Subcutaneous abdominal adipose tissue (tissue), 5 donors: ENCODE results near the gene PTGIS.

Experiments used
- H3K27ac ChIP-seq: one replicate; pipeline ENCODE4 v1.7.0; 2013; ENCODE audit warnings: low read depth, mild to moderate bottlenecking, inconsistent platforms, low read length, moderate library complexity
- H3K27me3 ChIP-seq, 5 donors: one replicate each; pipeline ENCODE4 v1.7.0; 2013; ENCODE audit warnings: low read length in 5 of 5, inconsistent platforms in 1 of 5; ENCODE audit not compliant: control insufficient read depth in 5 of 5, insufficient read depth in 4 of 5
- H3K36me3 ChIP-seq, 5 donors: one replicate each; pipeline ENCODE4 v1.7.0; 2013; ENCODE audit warnings: low read length in 5 of 5; ENCODE audit not compliant: control insufficient read depth in 5 of 5, insufficient read depth in 5 of 5
- H3K4me1 ChIP-seq, 5 donors: one replicate each; pipeline ENCODE4 v1.7.0; 2013; ENCODE audit warnings: low read length in 5 of 5, mild to moderate bottlenecking in 3 of 5, moderate library complexity in 1 of 5; ENCODE audit not compliant: control insufficient read depth in 5 of 5, insufficient read depth in 5 of 5
- H3K4me3 ChIP-seq, 5 donors: one replicate each; pipeline ENCODE4 v1.7.0; 2013; ENCODE audit warnings: low read length in 5 of 5, low read depth in 1 of 5
- H3K9ac ChIP-seq, 5 donors: one replicate each; pipeline ENCODE4 v1.7.0; 2013; ENCODE audit warnings: low read length in 5 of 5, mild to moderate bottlenecking in 4 of 5, moderate library complexity in 3 of 5
- H3K9me3 ChIP-seq, 5 donors: one replicate each; pipeline ENCODE4 v1.7.0; 2013; ENCODE audit warnings: low read length in 5 of 5; ENCODE audit not compliant: control insufficient read depth in 5 of 5
- donor health status: healthy.
- donor health status: healthy.
- donor health status: healthy.
- donor health status: healthy.
- donor health status: healthy.

The PTGIS gene

GRCh38 chr20:49466114-49466912 is 101.6 kb downstream of the PTGIS start:
- no peaks in the 10 kb centered on the region for H3K9me3 ChIP-seq
- peaks cover 0 to 15% (median 9%) of the 10 kb centered on the region in 5 donors for H3K4me1 ChIP-seq
- H3K4me3 ChIP-seq = no peak overlapping the region
- no peaks in the 10 kb centered on the region for H3K27me3 ChIP-seq
- H3K9ac ChIP-seq = no peak overlapping the region
- no peak overlapping the region for H3K27ac ChIP-seq
- peaks cover 0 to 2% (median 0%) of the 10 kb centered on the region in 5 donors for H3K36me3 ChIP-seq

- H3K27ac ChIP-seq = no peak overlapping the region
- no peaks in the 10 kb centered on the region for H3K27me3 ChIP-seq
- H3K4me3 ChIP-seq = no peak overlapping the region
- H3K9me3 ChIP-seq = no peaks in the 10 kb centered on the region
- H3K9ac ChIP-seq = no peak overlapping the region
- H3K4me1 ChIP-seq = peaks cover 0 to 15% (median 6%) of the 10 kb centered on the region in 5 donors
- no peaks in the 10 kb centered on the region for H3K36me3 ChIP-seq
Measured at GRCh38 chr20:49464556-49464955, 103.4 kb downstream of the PTGIS start.

- no peaks in the 10 kb centered on the region for H3K36me3 ChIP-seq
- H3K4me3 ChIP-seq = no peak overlapping the region
- H3K9ac ChIP-seq = no peak overlapping the region
- no peaks in the 10 kb centered on the region for H3K9me3 ChIP-seq
- peaks cover 0 to 15% (median 6%) of the 10 kb centered on the region in 5 donors for H3K4me1 ChIP-seq
- no peak overlapping the region for H3K27ac ChIP-seq
- no peaks in the 10 kb centered on the region for H3K27me3 ChIP-seq
Measured at GRCh38 chr20:49462626-49463025, 105.3 kb downstream of the PTGIS start.

GRCh38 chr20:49461894-49462620 is 105.9 kb downstream of the PTGIS start:
- Histone ChIP-seq H3K4me3 (no peak overlapping the region), H3K9ac (no peak overlapping the region), H3K27me3 (no peaks in the 10 kb centered on the region), H3K36me3 (no peaks in the 10 kb centered on the region), H3K27ac (no peak overlapping the region), H3K4me1 (peaks cover 0 to 15% (median 6%) of the 10 kb centered on the region in 5 donors), H3K9me3 (no peaks in the 10 kb centered on the region)

GRCh38 chr20:49460916-49461315 is 107.0 kb downstream of the PTGIS start:
- peaks cover 0 to 15% (median 6%) of the 10 kb centered on the region in 5 donors for H3K4me1 ChIP-seq
- no peak overlapping the region for H3K27ac ChIP-seq
- no peak overlapping the region for H3K9ac ChIP-seq
- H3K27me3 ChIP-seq = no peaks in the 10 kb centered on the region
- no peaks in the 10 kb centered on the region for H3K9me3 ChIP-seq
- H3K4me3 ChIP-seq = no peak overlapping the region
- no peaks in the 10 kb centered on the region for H3K36me3 ChIP-seq

- no peak overlapping the region for H3K27ac ChIP-seq
- H3K4me1 ChIP-seq = peaks cover 0 to 15% (median 6%) of the 10 kb centered on the region in 5 donors
- H3K36me3 ChIP-seq = no peaks in the 10 kb centered on the region
- no peaks in the 10 kb centered on the region for H3K9me3 ChIP-seq
- H3K4me3 ChIP-seq = no peak overlapping the region
- H3K9ac ChIP-seq = no peak overlapping the region
- no peaks in the 10 kb centered on the region for H3K27me3 ChIP-seq
Measured at GRCh38 chr20:49460131-49460530, 107.8 kb downstream of the PTGIS start.

GRCh38 chr20:49459684-49460083 is 108.3 kb downstream of the PTGIS start:
- Histone ChIP-seq H3K4me1 (peaks cover 0 to 15% (median 6%) of the 10 kb centered on the region in 5 donors), H3K27me3 (no peaks in the 10 kb centered on the region), H3K36me3 (no peaks in the 10 kb centered on the region), H3K4me3 (no peak overlapping the region), H3K27ac (no peak overlapping the region), H3K9me3 (no peaks in the 10 kb centered on the region), H3K9ac (no peak overlapping the region)

GRCh38 chr20:49457444-49457843 is 110.5 kb downstream of the PTGIS start:
- peaks cover 0 to 15% (median 6%) of the 10 kb centered on the region in 5 donors for H3K4me1 ChIP-seq
- no peaks in the 10 kb centered on the region for H3K36me3 ChIP-seq
- H3K9ac ChIP-seq = no peak overlapping the region
- no peaks in the 10 kb centered on the region for H3K9me3 ChIP-seq
- no peak overlapping the region for H3K4me3 ChIP-seq
- H3K27ac ChIP-seq = no peak overlapping the region
- H3K27me3 ChIP-seq = no peaks in the 10 kb centered on the region

GRCh38 chr20:49456646-49457045 is 111.3 kb downstream of the PTGIS start:
- H3K4me3 ChIP-seq = no peak overlapping the region
- H3K27ac ChIP-seq = no peak overlapping the region
- H3K36me3 ChIP-seq = no peaks in the 10 kb centered on the region
- peaks cover 0 to 23% (median 13%) of the 10 kb centered on the region in 5 donors for H3K4me1 ChIP-seq
- no peaks in the 10 kb centered on the region for H3K9me3 ChIP-seq
- no peaks in the 10 kb centered on the region for H3K27me3 ChIP-seq
- no peak overlapping the region for H3K9ac ChIP-seq

- no peak overlapping the region for H3K27ac ChIP-seq
- H3K4me3 ChIP-seq = no peak overlapping the region
- H3K4me1 ChIP-seq = peaks cover 0 to 18% (median 11%) of the 10 kb centered on the region in 5 donors
- no peak overlapping the region for H3K9ac ChIP-seq
- H3K9me3 ChIP-seq = no peaks in the 10 kb centered on the region
- no peaks in the 10 kb centered on the region for H3K27me3 ChIP-seq
- H3K36me3 ChIP-seq = peaks cover 0 to 2% (median 0%) of the 10 kb centered on the region in 5 donors
Measured at GRCh38 chr20:49455691-49456090, 112.2 kb downstream of the PTGIS start.
